Hematopoietic multipotent progenitor cell treated with erythropoietin and hydrocortisone succinate and interleukin-3 and kit ligand, for 4 days (in vitro differentiated cells): ENCODE results near the gene UFSP2.

Source experiments
- DNase-seq: peaks from one replicate; pipeline ENCODE4 v3.0.0-alpha.2; 2015

UFSP2 gene

DNA sequence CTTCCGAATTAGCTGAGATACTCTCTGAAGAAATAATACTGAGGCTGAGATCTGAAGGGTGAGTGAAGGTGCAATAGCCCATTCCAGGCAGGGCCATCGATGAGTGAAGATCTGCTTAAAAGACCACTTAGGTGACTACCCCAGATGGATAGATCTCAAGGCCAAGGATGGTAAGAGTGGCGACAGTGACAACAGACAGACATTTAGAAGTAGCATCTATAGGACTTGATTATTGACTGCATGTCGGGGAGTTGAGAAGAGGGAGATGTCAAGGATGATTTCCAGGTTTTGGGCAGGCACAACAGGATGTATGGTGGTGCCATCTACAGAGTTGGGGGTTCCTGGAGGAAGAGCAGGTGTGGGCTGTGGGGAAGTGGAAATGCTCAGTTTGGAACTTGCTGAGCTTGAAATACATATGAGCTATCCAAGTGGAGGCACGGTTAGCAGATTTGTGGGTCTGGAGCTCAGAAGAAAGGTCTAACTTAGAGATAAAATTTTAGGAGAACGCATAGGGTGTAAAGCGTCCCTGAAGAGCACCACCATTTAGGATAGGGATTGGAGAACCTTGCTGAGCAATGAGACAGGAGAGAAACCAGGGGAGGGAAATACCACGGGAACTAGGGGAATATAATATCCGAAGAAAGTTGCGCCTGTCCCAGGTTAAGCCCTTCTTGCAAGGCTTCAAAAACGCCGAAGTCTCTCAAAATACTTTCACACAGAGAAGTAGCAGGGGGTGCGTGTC, 688 bp downstream of the UFSP2 start:
- DNase-seq, result no peak

DNA sequence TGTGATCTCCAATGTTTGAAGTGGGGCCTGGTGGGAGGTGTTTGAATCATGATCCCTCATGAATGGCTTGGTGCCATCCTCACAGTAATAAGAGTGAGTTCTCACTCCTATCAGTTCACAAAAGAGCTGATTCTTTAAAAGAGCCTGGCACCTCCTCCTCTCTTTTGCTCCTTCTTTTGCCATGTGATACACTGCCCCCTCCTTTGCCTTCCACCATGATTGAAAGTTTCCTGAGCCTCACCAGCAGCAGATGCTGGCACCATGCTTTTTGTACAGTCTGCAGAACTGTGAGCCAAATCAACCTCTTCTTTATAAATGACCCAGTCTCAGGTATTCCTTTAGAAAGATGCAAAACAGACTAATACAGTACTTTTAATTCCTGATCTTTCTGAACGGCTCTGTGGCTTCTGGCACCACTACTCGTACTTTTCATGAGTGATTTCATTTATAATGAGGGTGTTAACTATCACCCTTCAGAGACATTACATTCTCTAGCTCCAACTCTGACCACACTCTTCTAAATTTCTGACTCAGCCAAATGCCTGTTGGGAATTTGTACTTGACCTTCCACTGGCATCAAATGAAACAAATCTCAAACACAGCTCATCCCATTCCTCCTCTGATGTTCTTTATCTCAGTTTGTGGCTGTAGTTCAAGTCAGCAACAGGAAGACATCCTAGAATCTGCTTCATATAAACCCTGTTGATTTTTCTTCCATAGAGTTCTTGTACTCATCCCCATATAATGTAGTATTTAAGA, 4.2 kb downstream of the UFSP2 start:
- no peak for DNase-seq

DNA sequence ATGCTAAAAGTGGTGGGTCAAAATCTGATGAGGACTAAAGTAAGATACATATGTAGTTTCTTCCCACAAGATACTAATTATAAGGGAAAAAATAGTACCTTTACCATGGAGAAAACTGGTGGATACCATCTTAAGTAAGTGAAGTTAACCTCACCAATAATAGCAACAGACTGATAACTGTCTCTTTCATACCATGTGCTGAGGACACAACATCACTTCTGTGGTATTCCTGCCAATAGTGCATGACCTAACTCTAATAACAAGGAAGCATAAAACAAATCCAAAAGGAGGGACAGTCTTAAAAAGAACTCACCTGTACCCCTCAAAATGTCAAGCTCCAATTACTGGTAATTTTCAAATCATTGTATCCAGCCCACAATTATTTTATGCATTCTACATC, 8.8 kb downstream of the UFSP2 start:
- DNase-seq, result no peak

DNA sequence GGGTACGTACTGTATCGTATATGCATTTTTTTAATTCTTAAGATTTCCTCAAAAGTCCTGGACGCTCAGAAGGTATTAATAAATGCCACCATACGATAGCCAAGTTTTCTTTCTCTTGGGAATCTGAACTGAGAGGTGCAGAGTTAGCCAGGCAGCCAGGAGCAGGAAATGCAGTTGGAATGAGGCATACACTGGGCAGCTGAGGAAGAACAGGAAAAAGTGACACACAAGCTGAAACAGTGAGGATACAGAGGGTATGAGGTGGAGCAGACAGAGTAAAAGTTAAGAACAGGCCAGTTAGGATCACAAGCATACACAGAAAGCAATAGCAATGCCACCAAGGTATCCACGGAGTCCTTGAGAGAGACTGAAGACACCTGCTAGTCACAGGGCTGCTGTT, 13.4 kb downstream of the UFSP2 start:
- no peak for DNase-seq

DNA sequence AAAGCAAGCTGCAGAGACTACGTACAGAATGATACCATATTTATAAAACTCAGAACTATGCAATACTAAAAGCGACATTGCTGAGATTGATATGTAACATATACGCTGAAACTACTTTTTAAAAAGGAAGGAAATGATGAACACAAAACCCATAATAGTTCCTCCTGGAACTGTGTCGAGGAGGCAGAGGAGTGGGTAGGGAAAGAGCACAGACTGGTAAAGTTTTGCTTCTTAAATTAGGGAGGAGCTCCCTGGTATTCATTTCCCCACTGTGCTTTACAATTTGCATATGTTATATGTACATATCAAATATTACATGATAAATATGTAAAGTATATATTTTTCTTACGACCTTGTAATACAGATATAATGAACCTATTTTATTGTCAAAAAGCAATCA, 13.9 kb downstream of the UFSP2 start:
- DNase-seq, result no peak

DNA sequence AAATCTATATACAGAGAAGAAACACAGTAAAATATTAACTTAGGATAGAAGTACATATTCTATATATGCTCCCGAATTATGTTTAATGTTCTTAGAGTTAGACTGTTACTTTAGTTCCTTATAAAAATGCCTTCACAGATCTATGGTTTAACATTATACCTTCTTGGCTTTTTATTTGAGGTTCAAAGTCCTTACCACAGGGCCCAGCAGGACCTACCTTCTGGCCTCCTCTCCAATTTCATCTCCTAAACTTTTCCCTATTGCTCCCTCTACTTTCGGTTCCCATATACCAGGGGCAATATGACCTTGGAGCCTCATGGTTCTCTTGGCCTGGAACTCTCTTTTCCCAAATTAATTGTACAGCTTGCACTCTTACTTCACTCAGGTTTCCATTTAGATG, 17.3 kb downstream of the UFSP2 start:
- no peak for DNase-seq

DNA sequence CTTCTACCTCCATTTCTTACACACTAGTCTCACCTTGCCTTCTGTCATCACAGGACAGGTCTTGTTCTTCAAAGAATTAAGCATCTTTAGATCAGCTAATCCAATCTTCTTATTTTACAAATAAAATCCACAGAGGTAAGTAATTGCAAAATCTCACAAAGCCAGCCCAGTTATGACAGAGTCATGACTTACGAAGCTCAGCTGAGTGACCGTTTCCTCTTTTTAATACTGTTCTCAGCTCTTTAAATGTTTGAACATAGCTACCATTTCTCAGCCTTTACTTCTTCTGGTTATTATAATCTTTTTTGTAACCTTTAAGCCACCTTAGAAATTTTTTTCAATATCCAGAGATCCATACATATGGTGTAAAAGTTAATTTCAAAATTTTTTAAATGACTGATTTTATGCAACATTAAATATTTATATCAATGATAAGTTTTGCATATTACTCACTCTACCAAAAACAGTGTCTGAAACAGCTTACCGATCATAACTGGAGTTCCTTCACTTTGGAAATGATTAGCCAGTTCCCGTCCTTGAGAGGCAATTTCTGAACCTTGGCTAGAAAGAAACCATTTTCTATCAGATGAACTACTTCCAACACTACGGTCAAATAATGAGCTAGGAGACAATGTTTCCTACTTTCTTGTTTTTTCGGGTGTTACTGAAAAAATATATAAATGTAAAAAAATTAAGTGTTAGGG, 20.3 kb downstream of the UFSP2 start:
- no peak for DNase-seq

DNA sequence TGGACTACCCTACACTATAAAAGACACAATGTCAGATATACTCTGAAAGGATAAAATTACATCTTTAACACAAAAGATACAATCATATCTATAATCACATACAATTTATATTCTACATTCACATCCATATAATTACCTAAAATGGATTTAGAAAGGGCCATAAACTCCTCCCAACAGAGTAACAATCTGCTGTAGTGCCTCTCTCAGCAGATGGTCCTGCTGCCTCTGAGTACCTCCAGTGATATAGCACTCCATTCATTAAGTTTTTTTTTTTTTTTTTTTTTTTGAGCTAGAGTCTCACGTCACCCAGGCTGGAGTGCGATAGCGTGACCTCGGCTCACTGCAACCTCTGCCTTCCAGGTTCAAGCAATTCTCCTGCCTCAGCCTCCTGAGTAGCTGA, 21.7 kb downstream of the UFSP2 start:
- no peak for DNase-seq

DNA sequence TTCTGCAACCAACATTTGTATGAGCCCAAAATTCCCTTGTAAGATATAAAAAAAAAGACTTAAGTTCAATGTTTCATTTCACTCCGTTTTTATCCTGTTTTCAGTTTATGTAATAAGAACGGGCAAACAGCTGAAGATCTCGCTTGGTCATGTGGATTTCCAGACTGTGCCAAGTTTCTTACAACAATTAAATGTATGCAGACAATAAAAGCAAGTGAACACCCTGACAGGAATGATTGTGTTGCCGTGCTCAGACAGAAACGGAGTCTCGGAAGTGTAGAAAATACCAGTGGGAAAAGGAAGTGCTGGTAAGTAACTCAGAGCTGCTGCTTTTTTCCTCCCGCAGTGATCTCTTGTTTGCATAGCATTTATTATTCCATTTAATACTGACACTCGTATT, 26.3 kb downstream of the UFSP2 start:
- no peak for DNase-seq

DNA sequence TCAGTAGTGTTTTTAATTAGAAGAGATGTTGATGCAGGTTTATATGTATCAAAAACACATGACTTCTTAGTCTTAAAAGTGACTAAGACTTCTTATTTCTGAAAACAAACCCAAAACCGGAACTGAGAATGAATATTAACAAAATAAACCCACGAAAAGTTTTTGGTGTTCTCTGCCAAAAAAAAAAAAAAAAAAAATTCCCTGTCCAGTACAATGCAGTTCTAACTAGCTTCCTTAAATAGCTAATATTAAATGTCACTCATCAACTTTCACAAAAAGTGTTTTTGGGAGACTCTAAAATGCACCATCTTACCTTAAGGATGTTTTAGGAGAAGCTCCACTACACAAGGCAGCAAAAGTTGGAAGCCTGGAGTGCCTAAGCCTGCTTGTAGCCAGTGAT, 27.1 kb downstream of the UFSP2 start:
- DNase-seq, result no peak

DNA sequence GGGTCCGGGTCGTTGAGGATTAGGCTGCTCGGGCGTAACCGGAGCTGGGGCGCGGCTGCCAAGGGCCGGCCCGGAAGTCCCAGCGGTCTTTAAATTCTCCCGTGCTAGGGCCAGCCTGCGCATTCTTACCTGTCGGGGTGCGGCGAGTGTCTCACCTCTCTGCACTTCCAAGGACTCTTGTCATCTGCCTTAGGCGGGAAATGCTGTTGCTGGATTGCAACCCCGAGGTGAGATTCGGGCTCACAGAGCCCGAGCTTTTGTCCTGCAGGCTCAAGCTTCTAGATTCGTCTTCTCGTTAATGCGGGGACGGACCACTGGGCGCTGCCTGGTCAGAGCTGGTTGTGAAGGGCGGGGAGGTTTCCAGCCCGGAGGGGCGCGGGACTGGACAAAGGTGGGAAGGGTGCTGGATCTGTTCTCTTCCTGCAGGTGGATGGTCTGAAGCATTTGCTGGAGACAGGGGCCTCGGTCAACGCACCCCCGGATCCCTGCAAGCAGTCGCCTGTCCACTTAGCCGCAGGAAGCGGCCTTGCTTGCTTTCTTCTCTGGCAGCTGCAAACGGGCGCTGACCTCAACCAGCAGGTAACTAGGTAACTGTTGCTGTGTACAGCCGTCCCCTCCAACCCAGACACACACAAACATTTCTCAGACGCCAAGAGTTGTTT, 28.9 kb downstream of the UFSP2 start, which contains the start of gene ANKRD37:
TSS of gene ANKRD37 (plus strand) at position 118 of the 662 bp plus-strand sequence. CDS start at position 201, 83 bp downstream.
- no peak for DNase-seq

DNA sequence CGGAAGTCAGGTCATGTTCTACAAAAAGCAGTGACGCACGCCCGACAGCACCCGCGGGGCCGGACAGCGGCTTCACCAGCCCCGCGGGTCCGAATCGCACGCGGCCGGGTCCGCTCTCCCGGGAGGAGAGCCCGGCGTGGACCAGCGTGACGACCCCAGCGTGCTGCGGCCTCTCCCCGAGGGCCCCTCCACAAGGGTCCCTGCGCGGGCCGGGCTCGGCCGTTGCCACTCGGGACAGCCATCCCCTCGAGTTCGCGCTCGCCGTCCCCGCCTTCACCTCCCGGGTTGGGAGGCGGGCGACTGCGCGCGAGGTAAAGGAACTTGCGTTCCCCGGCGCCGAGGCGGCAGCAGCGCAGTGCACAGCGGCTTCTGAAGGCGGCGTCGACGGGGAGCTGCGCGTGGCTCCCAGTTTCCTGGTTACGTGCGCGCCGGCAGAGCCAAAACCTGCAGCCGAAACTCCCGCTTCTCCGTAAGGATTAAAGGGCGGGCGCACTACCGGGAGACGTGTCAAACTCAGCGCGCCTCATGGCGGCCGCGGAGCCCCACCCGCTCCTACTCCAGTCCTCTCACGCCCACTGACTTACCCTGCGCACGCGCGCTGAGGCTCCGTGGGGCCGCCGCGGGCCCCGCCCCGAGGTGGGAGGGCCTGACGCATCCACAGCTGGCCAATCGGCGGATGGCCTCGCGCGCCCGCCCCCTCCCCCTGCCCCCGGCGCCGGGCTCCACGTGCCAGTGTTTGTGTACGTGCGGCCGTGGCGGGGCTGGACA, 29.6 kb downstream of the UFSP2 start:
- DNase-seq, result peak; percentile 97

DNA sequence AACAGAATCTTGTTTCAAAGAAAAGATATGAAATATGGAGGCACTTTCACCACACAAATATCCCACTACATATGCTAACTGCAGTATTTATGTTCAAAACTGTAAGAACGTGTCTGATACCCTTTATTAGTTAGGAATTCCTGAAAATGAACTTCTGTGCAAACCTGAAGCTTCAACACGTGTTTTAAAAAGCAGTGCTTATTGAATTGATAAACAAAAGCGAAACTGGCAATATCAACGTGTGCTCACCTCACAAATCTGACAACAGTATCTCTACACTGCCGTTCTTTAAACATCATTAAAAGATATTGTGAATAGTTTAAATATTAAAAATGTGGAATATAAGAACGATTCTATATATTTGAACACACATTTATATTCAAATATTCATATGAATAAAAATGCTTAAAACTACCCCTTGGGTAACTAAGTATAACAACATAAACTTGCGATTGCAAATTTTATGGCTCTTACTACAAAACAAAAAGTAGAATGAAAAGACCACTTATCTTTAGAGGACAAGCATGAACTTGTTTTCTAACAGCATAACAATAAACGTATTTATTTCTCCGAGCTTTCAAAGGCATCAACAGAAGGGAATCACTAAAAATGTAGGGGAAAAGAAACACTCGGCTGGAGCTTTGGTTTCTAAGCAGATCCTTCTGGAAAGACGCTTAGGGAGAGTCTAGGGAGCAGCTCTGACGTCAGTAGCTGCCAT, 30.4 kb downstream of the UFSP2 start, which contains the start of gene LRP2BP:
TSS of gene LRP2BP (minus strand) at position 687 of the 718 bp plus-strand sequence. CDS start 17,738 bp downstream, outside the sequence.
- DNase-seq, result peak; percentile 32

DNA sequence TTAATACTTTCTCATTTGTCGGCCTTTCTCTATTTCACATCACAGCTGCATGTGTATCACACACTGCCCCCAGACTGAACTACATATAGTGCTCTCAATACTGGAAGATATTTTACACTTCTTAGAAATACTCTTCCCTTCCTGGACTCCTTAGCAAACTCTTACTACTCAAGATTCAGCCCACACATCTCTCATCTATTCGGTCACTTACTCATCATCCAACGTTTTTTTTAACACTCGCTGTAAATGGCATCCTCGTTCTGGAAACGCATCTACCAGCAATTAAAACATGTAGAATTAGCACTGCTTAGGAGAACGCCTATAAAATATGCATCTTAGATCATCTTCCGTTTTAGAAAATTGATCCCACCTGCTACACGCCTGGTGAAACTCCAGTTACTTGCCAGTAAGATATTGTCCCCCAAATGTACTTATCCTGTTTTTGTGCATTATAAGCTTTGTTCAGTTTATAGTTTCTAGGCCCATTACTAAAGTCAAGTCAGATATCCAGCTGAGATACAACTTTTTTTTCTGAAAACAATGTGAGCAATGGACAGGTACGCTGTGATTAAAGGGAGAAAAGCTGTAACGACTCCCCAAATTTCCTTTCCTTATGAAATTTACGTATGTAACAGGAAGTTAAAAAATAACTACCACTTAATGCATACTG, 31.1 kb downstream of the UFSP2 start:
- peak; percentile 8 for DNase-seq

DNA sequence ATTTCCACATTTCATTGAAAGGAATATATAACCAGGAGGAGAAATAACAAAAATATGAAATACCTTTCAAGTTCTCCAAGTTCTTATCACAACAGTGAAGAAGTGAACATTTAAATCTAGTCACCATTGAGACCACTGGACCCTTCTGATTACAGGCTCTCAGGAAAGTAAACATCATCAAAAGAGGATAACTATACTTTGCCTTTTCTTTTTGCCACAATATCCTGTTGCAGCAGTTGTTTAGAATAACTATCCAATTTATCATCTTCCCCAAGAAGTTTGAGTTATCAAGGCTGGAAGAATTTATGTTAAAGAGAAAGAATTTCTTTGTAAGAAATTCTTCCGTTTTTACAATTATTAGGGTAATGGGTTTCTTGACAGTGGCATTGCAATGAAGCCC, 33.6 kb downstream of the UFSP2 start:
- DNase-seq, result no peak

DNA sequence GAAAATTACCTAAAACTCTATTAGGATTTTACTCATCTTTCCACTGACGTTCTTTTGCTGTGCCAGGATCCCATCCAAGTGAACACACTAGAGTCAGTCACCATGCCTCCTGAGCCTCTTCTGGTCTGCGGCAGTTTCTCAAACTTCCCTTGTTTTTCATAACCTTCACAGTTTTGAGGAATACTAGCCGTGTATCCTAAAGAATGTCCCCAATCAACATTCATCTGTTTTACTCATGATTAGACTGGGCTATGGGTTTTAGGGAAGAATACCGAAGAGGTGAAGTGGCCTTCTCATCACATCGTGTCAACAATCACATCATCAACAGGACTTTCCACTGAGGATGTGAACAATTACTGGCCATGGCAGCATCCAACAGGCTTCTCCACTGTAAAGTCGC, 34.8 kb downstream of the UFSP2 start:
- no peak for DNase-seq

DNA sequence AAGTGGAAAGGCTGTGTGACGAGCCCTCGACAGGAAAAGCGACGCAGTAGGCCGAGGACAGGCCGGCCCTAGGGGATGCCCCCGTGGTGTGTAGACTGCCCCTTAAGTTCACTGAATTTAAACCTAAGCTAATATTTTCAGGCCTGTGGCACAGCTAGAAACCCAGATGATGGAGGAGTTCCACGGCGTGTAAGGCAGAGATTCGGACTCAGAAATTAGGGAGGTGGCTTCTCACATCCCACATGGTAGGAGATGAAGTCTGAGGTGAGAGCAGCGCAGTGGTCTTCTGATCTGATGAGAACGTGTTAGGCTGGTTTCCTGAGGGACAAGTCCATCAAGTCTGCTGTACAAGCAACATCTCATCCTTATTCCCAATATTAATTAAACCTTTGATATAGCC, 37.8 kb downstream of the UFSP2 start:
- no peak for DNase-seq

DNA sequence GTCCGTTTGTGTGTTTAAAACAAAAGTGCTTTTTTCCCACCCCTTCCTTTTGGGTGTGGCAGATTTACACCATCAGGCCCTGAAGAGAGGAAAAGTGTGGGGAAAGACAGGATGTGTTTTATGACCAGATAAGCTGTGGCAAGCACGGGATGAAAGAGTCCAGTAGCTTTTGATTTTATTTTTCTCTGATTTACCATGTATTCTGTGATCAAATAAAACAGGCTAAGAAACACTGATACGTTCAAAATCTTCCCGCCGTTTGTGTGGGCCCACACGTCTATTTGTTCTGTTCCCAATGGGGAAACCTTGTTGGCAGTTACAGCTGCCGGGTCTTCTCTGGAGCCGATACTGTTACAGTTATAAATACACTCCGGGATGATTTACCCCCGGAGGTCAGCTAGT, 40.8 kb downstream of the UFSP2 start:
- DNase-seq, result peak; percentile 83

DNA sequence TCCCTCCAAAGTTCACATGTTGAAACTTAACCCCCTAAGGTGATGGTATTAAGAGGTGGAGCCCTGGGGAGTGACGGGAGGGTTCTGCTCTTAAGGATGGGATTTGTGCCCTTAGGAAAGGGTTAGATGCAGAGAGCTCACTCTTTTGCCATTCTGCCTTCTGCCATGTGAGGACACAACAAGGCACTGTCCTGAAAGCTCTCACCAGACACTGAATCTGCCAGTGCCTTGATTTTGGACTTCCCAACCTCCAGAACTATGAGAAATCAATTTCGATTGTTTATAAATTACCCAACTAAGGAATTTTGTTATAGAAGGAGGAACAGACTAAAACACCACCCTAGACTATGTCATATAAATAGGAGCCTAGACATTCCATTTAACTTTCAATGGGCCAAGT, 41.7 kb downstream of the UFSP2 start:
- DNase-seq, result no peak

DNA sequence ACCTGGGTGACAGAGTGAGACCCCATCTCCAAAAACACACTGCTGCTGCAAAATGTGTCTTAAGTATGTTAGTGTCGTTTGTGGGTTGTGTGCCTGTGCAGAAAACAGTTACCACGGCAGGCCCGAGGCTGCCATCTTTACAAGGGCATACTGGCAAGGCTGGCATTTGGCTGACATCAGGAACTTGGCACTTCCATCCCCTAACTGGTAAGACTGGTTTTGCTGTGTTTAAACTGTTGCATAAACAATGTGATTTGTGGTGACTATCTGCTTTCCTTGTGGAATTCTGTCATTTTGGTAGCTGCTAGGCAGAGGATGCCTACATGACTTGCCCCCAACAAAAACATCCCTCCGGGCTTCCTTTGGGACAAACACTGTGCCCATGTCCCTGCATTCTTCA, 42.3 kb downstream of the UFSP2 start:
- DNase-seq, result no peak

DNA sequence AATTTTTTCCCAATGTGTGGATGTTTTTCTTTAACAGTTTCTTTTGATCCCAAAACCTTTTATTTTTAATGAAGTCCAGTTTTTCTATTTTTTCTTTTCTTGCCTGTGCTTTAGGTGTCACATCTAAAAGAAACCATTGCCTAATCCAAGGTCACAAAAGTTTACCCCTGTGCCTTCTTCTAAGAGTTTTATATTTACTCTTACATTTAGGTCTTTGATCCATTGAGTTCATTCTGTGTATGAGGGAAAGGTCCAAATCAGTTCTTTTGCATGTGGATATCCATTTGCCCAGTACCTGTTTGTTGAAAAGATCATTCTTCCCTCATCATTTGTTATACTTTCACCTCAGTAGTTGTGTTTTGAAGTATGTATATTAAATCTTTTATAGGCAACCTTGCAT, 43.0 kb downstream of the UFSP2 start:
- no peak for DNase-seq
